Left lobe of liver (tissue), 2 donors: ENCODE measurements around the gene NR2E1. TPM values are rescaled to one million over a fixed set of nuclear protein-coding genes. Genes with fewer than 3 reads are reported as not detected.

Experiments used
- ATAC-seq: fragments of 200-7000 bp; cut with Tn5 transposase; one replicate; pipeline ENCODE4 v1.9.1; 2020; ENCODE audit warnings: mild to moderate bottlenecking, moderate library complexity
- DNase-seq: peaks from one replicate; pipeline ENCODE4 v3.0.0-alpha.2; 2020; ENCODE audit warnings: low spot score
- total RNA-seq: library from RNA; stranded (reverse); gene quantifications from one replicate; pipeline ENCODE4 v1.2.1, GENCODE V29; 2021
- donor health status: DM: no; HTN: no; CAD: no; lungs with moderate emphysema.
- donor health status: DM: no; HTN: yes; CAD: no.

The NR2E1 gene
- total RNA-seq, 1 donor from 2014 or later, result not detected

- DNase-seq, result no peak
- no peak for ATAC-seq
These were observed 4.8 kb downstream of the NR2E1 start for GRCh38 chr6:108170332-108171290.

GRCh38 chr6:108171291-108171917 lies 5.6 kb downstream of the NR2E1 start:
- DNase-seq (no peak), ATAC-seq (no peak)

- no peak for DNase-seq
- no peak for ATAC-seq
These were observed 6.2 kb downstream of the NR2E1 start for GRCh38 chr6:108171918-108172516.

GRCh38 chr6:108174371-108175175 lies 8.8 kb downstream of the NR2E1 start:
- ATAC-seq (no peak), DNase-seq (no peak)

- DNase-seq (no peak), ATAC-seq (no peak)
These were observed 9.4 kb downstream of the NR2E1 start for GRCh38 chr6:108175176-108175591.

- ATAC-seq (peak; percentile 89), DNase-seq (no peak)
These were observed 9.9 kb downstream of the NR2E1 start for GRCh38 chr6:108175592-108176279.

GRCh38 chr6:108176281-108177089 lies 10.7 kb downstream of the NR2E1 start:
- ATAC-seq, result no peak
- no peak for DNase-seq

- DNase-seq (no peak), ATAC-seq (no peak)
These were observed 13.9 kb downstream of the NR2E1 start for GRCh38 chr6:108179741-108180140.

GRCh38 chr6:108180266-108180665 lies 14.4 kb downstream of the NR2E1 start:
- DNase-seq, result no peak
- ATAC-seq, result no peak

- ATAC-seq (no peak), DNase-seq (no peak)
These were observed 15.0 kb downstream of the NR2E1 start for GRCh38 chr6:108180776-108181175.

- ATAC-seq (no peak), DNase-seq (no peak)
These were observed 20.4 kb downstream of the NR2E1 start for GRCh38 chr6:108186226-108186625.

- DNase-seq (peak; percentile 15), ATAC-seq (no peak)
These were observed 21.7 kb downstream of the NR2E1 start for GRCh38 chr6:108187519-108187918.

- DNase-seq (no peak), ATAC-seq (peak; percentile 89)
These were observed 27.3 kb downstream of the NR2E1 start for GRCh38 chr6:108193131-108193530.

- no peak for ATAC-seq
These were observed 28.0 kb downstream of the NR2E1 start for GRCh38 chr6:108193835-108194234.

GRCh38 chr6:108194503-108194902 lies 28.7 kb downstream of the NR2E1 start:
- ATAC-seq (no peak), DNase-seq (no peak)

More at GRCh38 chr6:108193835-108194234, 28.0 kb downstream of the NR2E1 start:
- DNase-seq, result no peak

- DNase-seq, result no peak
- ATAC-seq, result no peak
These were observed 29.4 kb downstream of the NR2E1 start for GRCh38 chr6:108195209-108195608.

GRCh38 chr6:108198761-108199498 lies 33.1 kb downstream of the NR2E1 start:
- no peak for ATAC-seq
- no peak for DNase-seq

GRCh38 chr6:108200186-108200585 lies 34.4 kb downstream of the NR2E1 start:
- DNase-seq, result no peak
- no peak for ATAC-seq

- peak; percentile 74 for DNase-seq
- ATAC-seq, result peak; percentile 94
These were observed 34.8 kb downstream of the NR2E1 start for GRCh38 chr6:108200631-108201030.
